ENCODE results near the gene SPTBN2. TPM values are rescaled to one million over a fixed set of nuclear protein-coding genes. Genes with fewer than 3 reads are reported as not detected.

The SPTBN2 gene
- total and polyA plus RNA-seq, 2 of the 8 experiments (the other 6 are each of a cell fraction or from before 2014, with no cell fraction given) = 19.1 to 69.0 TPM

DNA sequence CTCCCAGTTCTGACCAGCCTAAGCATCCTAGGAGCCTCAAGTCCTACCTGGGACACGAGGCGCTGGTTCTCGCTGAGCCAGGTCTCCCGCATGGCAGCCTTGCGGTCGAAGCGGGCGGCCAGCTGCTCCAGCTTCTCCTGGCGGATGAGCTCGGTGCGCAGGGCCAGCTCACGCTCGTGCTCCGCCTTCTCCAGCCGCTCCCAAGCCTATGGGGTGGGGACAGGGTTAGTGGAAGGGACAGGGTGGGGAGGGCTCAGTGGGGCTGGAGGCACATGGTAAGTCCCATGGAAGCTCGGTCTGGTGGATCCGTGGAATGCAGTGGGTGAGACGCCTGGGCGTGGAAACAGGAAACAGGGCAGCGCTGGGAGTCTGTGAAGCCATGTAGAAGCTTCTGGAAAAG is 20.9 kb downstream of the SPTBN2 start (continued):
- TF ChIP-seq KDM1A (IDR thresholded peaks at IDR 0.05; ENCODE audit: borderline replicate concordance, low read length) (no peak), CBX5 (IDR thresholded peaks at IDR 0.05; ENCODE audit: low read depth, low read length) (no peak), ZNF274 (IDR thresholded peaks at IDR 0.05; ENCODE audit: borderline replicate concordance, extremely low read depth, low read length) (no peak), EGR1 (IDR thresholded peaks at IDR 0.05; ENCODE audit: borderline replicate concordance, low read depth, low read length) (no peak), POLR2A (IDR thresholded peaks at IDR 0.05; ENCODE audit: control extremely low read depth in 1 of 2, low read depth in 2 of 2, low read length in 2 of 2) (no peak), NANOG (IDR thresholded peaks at IDR 0.05; ENCODE audit: insufficient read depth, low read depth, low read length, poor library complexity, severe bottlenecking) (no peak), SP1 (IDR thresholded peaks at IDR 0.05; ENCODE audit: low read depth, low read length) (no peak)
- TF ChIP-seq, protein P1, sequence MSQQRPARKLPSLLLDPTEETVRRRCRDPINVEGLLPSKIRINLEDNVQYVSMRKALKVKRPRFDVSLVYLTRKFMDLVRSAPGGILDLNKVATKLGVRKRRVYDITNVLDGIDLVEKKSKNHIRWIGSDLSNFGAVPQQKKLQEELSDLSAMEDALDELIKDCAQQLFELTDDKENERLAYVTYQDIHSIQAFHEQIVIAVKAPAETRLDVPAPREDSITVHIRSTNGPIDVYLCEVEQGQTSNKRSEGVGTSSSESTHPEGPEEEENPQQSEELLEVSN (IDR thresholded peaks at IDR 0.05) = no peak

All from H1 (cell line).